GM12872 (cell line): Measurements from ENCODE around the gene MAP4K4.

Experiments
- CTCF ChIP-seq: IDR thresholded peaks from 3 replicates; pipeline ENCODE4 v1.5.1; 2011; ENCODE audit warnings: low read depth, mild to moderate bottlenecking, low read length, moderate library complexity; ENCODE audit not compliant: insufficient read depth

Gene MAP4K4

GRCh38 chr2:101782427-101782792, 84.9 kb downstream of the MAP4K4 start:
- no peak for TF ChIP-seq CTCF

DNA sequence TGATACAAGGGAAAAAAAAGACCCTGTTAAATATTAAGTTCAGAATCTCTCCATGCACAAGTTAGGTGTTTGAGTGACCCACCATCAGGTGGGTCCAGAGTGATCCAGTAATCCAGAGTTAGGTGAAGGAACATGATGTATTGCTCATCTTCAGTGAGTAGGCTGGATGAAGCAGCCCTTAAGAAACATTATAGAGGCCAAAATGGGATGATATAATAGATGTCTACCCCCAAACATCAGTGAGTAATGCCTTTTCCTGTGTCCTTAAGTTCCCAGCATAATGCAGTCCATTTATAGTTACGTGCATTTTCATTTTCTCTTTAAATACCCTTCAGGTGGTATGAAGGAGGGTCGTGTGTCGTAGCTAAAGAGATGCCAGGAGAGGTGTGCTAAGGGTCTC, 89.6 kb downstream of the MAP4K4 start:
- TF ChIP-seq CTCF, result no peak

GRCh38 chr2:101788565-101788964, 91.1 kb downstream of the MAP4K4 start:
- no peak for TF ChIP-seq CTCF

GRCh38 chr2:101788995-101789970, 91.8 kb downstream of the MAP4K4 start:
- no peak for TF ChIP-seq CTCF

DNA sequence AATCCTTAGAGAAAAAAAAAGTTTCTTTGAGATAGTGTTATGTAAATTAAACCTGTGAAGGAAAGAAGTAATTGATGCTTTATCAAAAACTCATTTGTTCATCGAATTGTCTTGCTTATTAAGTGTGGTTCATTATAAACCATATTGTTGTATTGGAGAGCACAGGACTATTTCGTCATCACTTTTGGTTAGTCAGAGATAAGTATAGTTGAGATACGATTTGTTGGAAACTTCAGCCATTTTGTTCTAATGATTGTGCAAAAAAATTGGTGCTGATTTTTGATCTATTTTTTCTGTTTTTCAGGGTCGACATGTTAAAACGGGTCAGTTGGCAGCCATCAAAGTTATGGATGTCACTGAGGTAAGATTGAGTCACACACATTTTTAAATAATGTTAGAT, 92.9 kb downstream of the MAP4K4 start:
- no peak for TF ChIP-seq CTCF

GRCh38 chr2:101790857-101791256, 93.3 kb downstream of the MAP4K4 start:
- no peak for TF ChIP-seq CTCF

DNA sequence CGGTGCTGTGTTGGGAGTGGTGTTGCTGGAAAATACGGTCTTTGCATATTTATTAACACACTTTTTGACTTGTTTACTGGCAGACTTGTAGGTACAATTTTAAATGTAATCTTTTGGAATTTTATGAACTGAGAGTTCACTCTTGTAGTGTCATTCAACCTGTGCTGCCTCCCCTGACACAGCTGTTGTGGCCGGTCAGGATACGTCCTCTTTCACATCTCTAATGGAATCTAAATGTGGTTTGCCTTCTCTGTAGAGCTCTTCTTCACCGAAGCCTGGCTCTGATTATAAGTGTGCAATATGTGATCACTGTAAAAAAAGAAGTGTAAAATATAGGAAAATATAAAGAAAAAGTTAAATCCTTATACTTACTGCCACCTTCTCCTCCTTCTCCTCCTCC, 94.7 kb downstream of the MAP4K4 start:
- no peak for TF ChIP-seq CTCF
